ENCODE data around the gene FCHSD1. TPM values are rescaled to one million over a fixed set of nuclear protein-coding genes. Genes with fewer than 3 reads are reported as not detected.
A peak's percentile ranks its signal among the peaks of the same experiment; 100 is the strongest.

The FCHSD1 gene
- total and polyA plus RNA-seq, 2 donors (not counting 1 experiment from before 2014, with no cell fraction given), result 123 to 193 TPM

DNA sequence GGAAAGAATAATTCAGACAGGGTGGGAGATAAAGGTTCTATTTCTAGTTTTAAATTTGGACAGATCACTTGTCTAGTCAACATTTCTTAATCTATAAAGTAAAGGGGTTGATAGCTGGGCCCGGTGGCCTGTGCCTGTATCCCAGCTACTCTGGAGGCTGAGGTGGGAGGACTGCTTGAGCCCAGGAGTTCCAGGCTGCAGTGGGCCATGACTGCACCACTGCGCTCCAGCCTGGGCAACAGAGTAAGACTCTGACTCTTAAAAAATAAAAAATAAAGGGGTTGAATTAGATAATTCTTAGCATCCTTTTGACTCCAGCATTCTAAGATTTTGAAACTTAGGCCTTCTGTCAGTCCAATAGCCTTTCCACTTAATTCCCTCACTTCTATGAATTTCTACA is 43.2 kb downstream of the FCHSD1 start:
- H3K4me2 ChIP-seq (replicated peaks; ENCODE audit: low read depth, low read length, poor library complexity, severe bottlenecking), result peak overlapping the region; percentile 1
- Mint-ChIP-seq H3K9me3 (ENCODE audit: insufficient read depth) (no peaks in the 10 kb centered on the region), H3K27ac (peak overlapping the region; percentile 75), H3K4me1 (peaks cover 70% of the 10 kb centered on the region), H3K27me3 (no peaks in the 10 kb centered on the region), H3K4me3 (no peak overlapping the region)
- CTCF ChIA-PET, result interaction anchor here (0.6 to 28.1 kb wide), 10 partner anchors 9 to 277 kb away, joined by 3 to 760 read pairs (median 4); partner anchors contain the start of genes DIAPH1, FCHSD1, HDAC3 and RELL2
- peaks cover 6% of the 10 kb centered on the region for H4K20me1 ChIP-seq (ENCODE audit: control insufficient read depth, insufficient read depth, low read length, poor library complexity, severe bottlenecking)
- H3K9ac ChIP-seq (ENCODE audit: low read length), result no peak overlapping the region
- WGBS (ENCODE audit: insufficient coverage), result no CpG with 5 or more reads among the region's 2 CpGs
- TF ChIP-seq EZH2 (IDR thresholded peaks at IDR 0.05; ENCODE audit: borderline replicate concordance, insufficient read depth, low read depth, low read length, poor library complexity, severe bottlenecking), result no peak
- TF ChIP-seq, protein P1, sequence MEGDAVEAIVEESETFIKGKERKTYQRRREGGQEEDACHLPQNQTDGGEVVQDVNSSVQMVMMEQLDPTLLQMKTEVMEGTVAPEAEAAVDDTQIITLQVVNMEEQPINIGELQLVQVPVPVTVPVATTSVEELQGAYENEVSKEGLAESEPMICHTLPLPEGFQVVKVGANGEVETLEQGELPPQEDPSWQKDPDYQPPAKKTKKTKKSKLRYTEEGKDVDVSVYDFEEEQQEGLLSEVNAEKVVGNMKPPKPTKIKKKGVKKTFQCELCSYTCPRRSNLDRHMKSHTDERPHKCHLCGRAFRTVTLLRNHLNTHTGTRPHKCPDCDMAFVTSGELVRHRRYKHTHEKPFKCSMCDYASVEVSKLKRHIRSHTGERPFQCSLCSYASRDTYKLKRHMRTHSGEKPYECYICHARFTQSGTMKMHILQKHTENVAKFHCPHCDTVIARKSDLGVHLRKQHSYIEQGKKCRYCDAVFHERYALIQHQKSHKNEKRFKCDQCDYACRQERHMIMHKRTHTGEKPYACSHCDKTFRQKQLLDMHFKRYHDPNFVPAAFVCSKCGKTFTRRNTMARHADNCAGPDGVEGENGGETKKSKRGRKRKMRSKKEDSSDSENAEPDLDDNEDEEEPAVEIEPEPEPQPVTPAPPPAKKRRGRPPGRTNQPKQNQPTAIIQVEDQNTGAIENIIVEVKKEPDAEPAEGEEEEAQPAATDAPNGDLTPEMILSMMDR (IDR thresholded peaks at IDR 0.05), result no peak
- H3K4me3 ChIP-seq (ENCODE audit: control extremely low read depth in 1 of 5, extremely low read depth in 1 of 5, insufficient read depth in 1 of 5, low read depth in 2 of 5, low read length in 4 of 5), result no peak overlapping the region
- ATAC-seq (ENCODE audit: low read depth) (no peak), DNase-seq (no peak)
- intact Hi-C loops (cut with micrococcal nuclease), result no loop called here
- peaks cover 47 to 67% of the 10 kb centered on the region in 2 donors for H3K4me1 ChIP-seq (ENCODE audit: control insufficient read depth in 2 of 2, insufficient read depth in 2 of 2, low read length in 2 of 2)
- H3K79me2 ChIP-seq (ENCODE audit: control insufficient read depth, insufficient read depth, low read length), result peaks cover 89% of the 10 kb centered on the region
- H2AFZ ChIP-seq (ENCODE audit: insufficient read depth, low read depth, low read length, poor library complexity, severe bottlenecking), result no peak overlapping the region
- H3K36me3 ChIP-seq (replicated peaks in 1 of 2; ENCODE audit: control extremely low read depth in 1 of 2, control insufficient read depth in 1 of 2, extremely low read depth in 1 of 2, insufficient read depth in 2 of 2, low read length in 1 of 2), result peaks cover 0 to 2% of the 10 kb centered on the region in 2 experiments
- H3K9me3 ChIP-seq (ENCODE audit: control extremely low read depth in 1 of 3, control insufficient read depth in 2 of 3, insufficient read depth in 1 of 3, low read length in 2 of 3), result no peaks in the 10 kb centered on the region
- peak overlapping the region; percentile 33 to 84 for H3K27ac ChIP-seq (ENCODE audit: low read length in 2 of 2)
- POLR2A ChIA-PET, result interaction anchor here (0.6 to 1.3 kb wide), 2 partner anchors 8 to 102 kb away, joined by 3 to 9 read pairs; no protein-coding TSS in a partner anchor
- H3K27me3 ChIP-seq (replicated peaks in 1 of 4; ENCODE audit: control extremely low read depth in 1 of 4, control insufficient read depth in 3 of 4, insufficient read depth in 4 of 4, low read length in 3 of 4), result no peaks in the 10 kb centered on the region

- H3K4me1 ChIP-seq (ENCODE audit: control insufficient read depth in 2 of 2, insufficient read depth in 2 of 2, low read length in 2 of 2), result peaks cover 47 to 69% of the 10 kb centered on the region in 2 donors
- intact Hi-C loops (cut with micrococcal nuclease), result loop anchor here (1.0 kb wide), 2 partner anchors 13 to 14 kb away; no protein-coding TSS in a partner anchor
- H3K4me2 ChIP-seq (replicated peaks; ENCODE audit: low read depth, low read length, poor library complexity, severe bottlenecking), result peak overlapping the region; percentile 68
- H3K36me3 ChIP-seq (replicated peaks in 1 of 2; ENCODE audit: control extremely low read depth in 1 of 2, control insufficient read depth in 1 of 2, extremely low read depth in 1 of 2, insufficient read depth in 2 of 2, low read length in 1 of 2), result no peaks in the 10 kb centered on the region
- peak; percentile 88 for DNase-seq
- peaks cover 89% of the 10 kb centered on the region for H3K79me2 ChIP-seq (ENCODE audit: control insufficient read depth, insufficient read depth, low read length)
- H3K4me1 Mint-ChIP-seq, result peaks cover 70% of the 10 kb centered on the region
- H3K9me3 Mint-ChIP-seq (ENCODE audit: insufficient read depth), result no peaks in the 10 kb centered on the region
- ChIA-PET POLR2A (interaction anchor here (0.8 to 1.5 kb wide), 3 partner anchors 11 to 32 kb away, joined by 3 to 11 read pairs (median 6); partner anchors contain the start of genes DIAPH1 and RELL2), CTCF (interaction anchor here (0.9 to 28.1 kb wide), 7 partner anchors 9 to 59 kb away, joined by 5 to 760 read pairs (median 7); partner anchors contain the start of genes DIAPH1, HDAC3 and RELL2)
- peaks cover 4% of the 10 kb centered on the region for H4K20me1 ChIP-seq (ENCODE audit: control insufficient read depth, insufficient read depth, low read length, poor library complexity, severe bottlenecking)
- H3K4me3 Mint-ChIP-seq, result peak overlapping the region; percentile 64
- peak overlapping the region; percentile 80 for H3K27ac Mint-ChIP-seq
- H3K27me3 ChIP-seq (replicated peaks in 1 of 4; ENCODE audit: control extremely low read depth in 1 of 4, control insufficient read depth in 3 of 4, insufficient read depth in 4 of 4, low read length in 3 of 4), result no peaks in the 10 kb centered on the region
- peak overlapping the region; percentile 72 to 84 for H3K27ac ChIP-seq (ENCODE audit: low read length in 2 of 2)
- peak overlapping the region; percentile 41 for H3K9ac ChIP-seq (ENCODE audit: low read length)
- no peak for TF ChIP-seq EZH2 (IDR thresholded peaks at IDR 0.05; ENCODE audit: borderline replicate concordance, insufficient read depth, low read depth, low read length, poor library complexity, severe bottlenecking)
- TF ChIP-seq, protein P1 (IDR thresholded peaks at IDR 0.05), result peak; percentile 14
- peak overlapping the region in 3 of 5 experiments; percentile 12 to 45 (median 22) for H3K4me3 ChIP-seq (ENCODE audit: control extremely low read depth in 1 of 5, extremely low read depth in 1 of 5, insufficient read depth in 1 of 5, low read depth in 2 of 5, low read length in 4 of 5)
- 0% methylated on average over 5 of the region's 6 CpGs for WGBS (ENCODE audit: insufficient coverage)
- no peaks in the 10 kb centered on the region for H3K27me3 Mint-ChIP-seq
- H2AFZ ChIP-seq (ENCODE audit: insufficient read depth, low read depth, low read length, poor library complexity, severe bottlenecking), result peak overlapping the region; percentile 7
- H3K9me3 ChIP-seq (ENCODE audit: control extremely low read depth in 1 of 3, control insufficient read depth in 2 of 3, insufficient read depth in 1 of 3, low read length in 2 of 3), result no peaks in the 10 kb centered on the region
- peak; percentile 98 for ATAC-seq (ENCODE audit: low read depth)
These were observed 45.5 kb downstream of the FCHSD1 start for GRCh38 chr5:141605523-141606277.

Measured in B cell (primary cell).